ACHN (cell line): ENCODE data around the gene PNPO.
"Not testable (repeated sequence)": the region's sequence is repeated elsewhere in the genome, so short reads cannot be mapped to it uniquely, and the experiment has no call there.

Experiments used
- DNase-seq: peaks from one replicate; pipeline ENCODE4 v3.0.0-alpha.2; 2015
- in situ Hi-C: cut with HindIII; loops from 2 replicates; pipeline ENCODE4 v1.10.0; 2017; ENCODE audit warnings: low sequenced_read_pairs, low pct_ligation_motif_present, low pct_unique_long_range_greater_than_20kb

Gene PNPO

GRCh38 chr17:47916489-47917208, 24.7 kb upstream of the PNPO start:
- no peak for DNase-seq
- in situ Hi-C loops, result no loop called here

GRCh38 chr17:47917581-47917980, 23.8 kb upstream of the PNPO start:
- in situ Hi-C loops, result no loop called here
- DNase-seq, result no peak

- DNase-seq, result no peak
- in situ Hi-C loops, result no loop called here
Observed at GRCh38 chr17:47918006-47918405, 23.4 kb upstream of the PNPO start.

- in situ Hi-C loops, result no loop called here
- DNase-seq, result no peak
Observed at GRCh38 chr17:47918991-47919390, 22.4 kb upstream of the PNPO start.

- DNase-seq, in situ Hi-C loops: not testable (repeated sequence)
Observed at GRCh38 chr17:47919889-47920288, 21.5 kb upstream of the PNPO start.

GRCh38 chr17:47924785-47925677, 16.3 kb upstream of the PNPO start:
- in situ Hi-C loops, result no loop called here
- DNase-seq, result no peak

DNA sequence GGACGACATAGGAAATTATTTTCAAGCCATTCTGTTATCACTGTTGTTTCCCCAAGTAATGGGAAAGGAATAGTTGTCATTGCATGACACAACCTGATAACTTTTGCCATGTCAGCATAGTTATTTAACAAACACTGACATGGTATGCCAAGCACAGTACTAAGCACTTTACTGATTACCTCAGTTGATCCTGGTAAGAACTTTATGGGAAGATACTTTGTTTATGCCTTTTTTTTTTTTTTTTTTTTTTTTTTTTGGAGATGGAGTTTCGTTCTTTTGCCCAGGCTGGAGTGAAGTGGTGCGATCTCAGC, 15.7 kb upstream of the PNPO start:
- in situ Hi-C loops, result no loop called here
- no peak for DNase-seq

GRCh38 chr17:47927821-47928400, 13.5 kb upstream of the PNPO start:
- no peak for DNase-seq
- in situ Hi-C loops, result no loop called here

- DNase-seq, result no peak
- in situ Hi-C loops, result no loop called here
Observed at GRCh38 chr17:47928415-47928814, 13.0 kb upstream of the PNPO start.

DNA sequence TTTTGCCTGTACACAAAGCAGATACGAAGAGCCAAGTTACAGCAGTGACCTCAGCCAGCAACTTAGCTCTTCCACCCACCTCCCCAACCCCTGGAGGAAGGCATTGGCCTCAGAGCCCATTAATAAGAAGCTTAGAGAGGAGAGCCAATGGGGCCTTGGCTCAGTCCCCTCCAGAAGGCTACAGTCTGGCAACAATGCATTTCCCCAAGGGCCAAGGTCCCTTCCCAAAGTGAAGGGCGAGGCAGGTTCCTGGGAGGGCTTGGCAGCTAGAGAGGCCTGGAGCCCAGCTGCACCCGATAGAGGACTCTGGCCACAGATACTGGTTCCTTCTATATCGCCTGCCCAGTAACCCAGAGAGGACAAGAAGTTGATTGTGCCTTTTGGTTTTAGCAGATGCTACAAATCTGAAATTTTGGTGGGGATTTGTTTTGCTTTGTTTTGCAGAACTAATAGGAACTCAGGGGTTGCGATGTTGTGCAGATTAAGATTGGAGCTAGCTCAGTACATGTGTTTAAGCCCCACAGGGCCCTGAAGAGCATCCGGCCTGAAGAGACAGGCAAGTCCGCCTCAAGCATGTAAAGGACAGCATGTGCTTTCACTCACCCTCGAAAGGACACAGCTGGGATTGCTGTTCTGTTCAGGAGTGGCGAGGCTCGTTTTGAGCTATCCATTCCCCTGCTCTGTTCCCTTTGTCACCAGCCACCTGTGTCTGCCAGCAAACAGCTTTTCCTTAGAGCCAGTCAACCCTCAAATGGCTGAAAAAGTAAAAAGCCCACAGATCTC, 12.0 kb upstream of the PNPO start:
- DNase-seq, result no peak
- in situ Hi-C loops, result no loop called here

DNA sequence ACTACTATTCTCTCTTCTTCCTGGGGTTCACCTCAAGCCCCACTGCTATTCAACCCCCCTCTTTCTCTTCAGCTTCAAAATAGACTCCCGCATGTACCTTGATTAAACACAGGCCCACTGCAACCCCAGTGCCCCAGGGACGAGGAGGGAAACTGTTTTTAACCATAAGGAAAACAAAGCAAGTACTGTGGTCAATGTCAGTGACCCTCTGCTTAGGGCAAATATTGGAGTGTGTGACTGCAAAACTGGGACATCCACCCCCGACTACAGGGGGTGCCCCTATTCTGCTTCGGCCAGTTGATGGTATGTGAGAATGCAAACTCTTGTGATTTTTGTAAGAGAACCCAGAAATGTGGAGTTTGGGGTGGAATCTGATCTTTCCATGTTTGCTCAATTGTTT, 9.5 kb upstream of the PNPO start:
- in situ Hi-C loops, result no loop called here
- no peak for DNase-seq

GRCh38 chr17:47934856-47935255, 6.5 kb upstream of the PNPO start:
- DNase-seq, result no peak
- in situ Hi-C loops, result no loop called here

GRCh38 chr17:47935468-47935867, 5.9 kb upstream of the PNPO start:
- DNase-seq, in situ Hi-C loops: not testable (repeated sequence)

GRCh38 chr17:47935961-47936360, 5.4 kb upstream of the PNPO start:
- in situ Hi-C loops, result no loop called here
- peak; percentile 90 for DNase-seq

DNA sequence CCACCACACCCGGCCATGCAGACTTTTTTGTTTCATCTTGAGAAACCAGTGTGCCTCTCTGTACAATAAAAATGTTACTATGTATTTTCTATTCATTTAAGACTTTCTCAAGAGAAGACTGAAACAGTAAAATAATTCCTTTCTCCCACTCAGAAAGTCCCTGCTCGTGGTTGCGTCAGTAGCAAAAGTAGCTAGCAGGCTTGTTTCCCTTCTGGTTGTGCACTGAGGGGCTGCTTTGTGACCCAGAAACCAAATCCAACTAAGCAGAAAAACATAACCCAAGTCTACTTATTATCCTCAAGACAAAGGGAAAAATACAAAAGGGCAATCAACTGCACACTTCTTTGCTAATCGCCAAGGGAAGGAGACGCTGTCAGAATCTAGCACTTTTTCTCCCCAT, 3.4 kb upstream of the PNPO start:
- DNase-seq, result no peak
- in situ Hi-C loops, result no loop called here

GRCh38 chr17:47942096-47942510, 732 bp downstream of the PNPO start:
- no peak for DNase-seq
- in situ Hi-C loops, result no loop called here

DNA sequence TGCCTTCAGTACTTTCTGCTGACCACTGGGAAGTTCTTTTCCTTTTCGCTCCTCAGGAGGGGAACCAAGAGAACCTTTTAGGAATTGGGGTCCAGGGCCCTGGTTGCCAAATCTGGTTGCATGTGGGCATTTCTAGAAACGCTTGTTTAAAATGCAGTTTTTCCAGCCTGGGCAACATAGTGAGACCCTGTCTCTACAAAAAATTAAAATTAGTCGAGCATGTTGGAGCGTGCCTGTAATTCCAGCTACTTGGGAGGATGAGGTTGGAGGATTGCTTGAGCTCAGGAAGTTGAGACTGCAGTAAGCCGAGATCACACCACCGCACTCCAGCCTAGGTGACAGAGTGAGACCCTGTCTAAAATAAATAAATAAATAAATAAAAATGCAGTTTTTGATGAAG, 1.2 kb downstream of the PNPO start:
- DNase-seq, result no peak
- in situ Hi-C loops, result no loop called here

GRCh38 chr17:47945080-47945479, 3.7 kb downstream of the PNPO start:
- in situ Hi-C loops, result no loop called here

More at GRCh38 chr17:47945080-47945479, 3.7 kb downstream of the PNPO start:
- DNase-seq, result no peak
